ENCODE results near the gene TSPAN15. TPM values are rescaled to one million over a fixed set of nuclear protein-coding genes. Genes with fewer than 3 reads are reported as not detected.

TSPAN15 gene
- total RNA-seq, 1 experiment from 2014 or later = 108 TPM

GRCh38 chr10:69500864-69501468 lies 49.7 kb downstream of the TSPAN15 start:
- TF ChIP-seq EZH2 (IDR thresholded peaks at IDR 0.05; ENCODE audit: low read depth) = no peak
- Histone ChIP-seq H3K27me3 (ENCODE audit: insufficient read depth, low read depth) (no peaks in the 10 kb centered on the region), H3K4me2 (no peak overlapping the region), H3K79me2 (ENCODE audit: low read depth) (no peaks in the 10 kb centered on the region), H3K27ac (no peak overlapping the region), H3F3A (ENCODE audit: insufficient read depth, low read depth) (no peaks in the 10 kb centered on the region), H3K9me2 (ENCODE audit: insufficient read depth) (no peaks in the 10 kb centered on the region), H3K36me3 (ENCODE audit: low read depth) (0 out of 2 replicates have a peak, but pooled peaks cover 10% of the 10 kb centered on the region), H2AFZ (no peak overlapping the region), H3K4me1 (replicated peaks; ENCODE audit: insufficient read depth) (no peaks in the 10 kb centered on the region), H3K4me3 (no peak overlapping the region), H3K9me3 (ENCODE audit: insufficient read depth, low read depth) (no peaks in the 10 kb centered on the region), H4K20me1 (ENCODE audit: insufficient read depth) (peaks cover 4% of the 10 kb centered on the region; the same call in 1 of the 2 replicates)
- ChIA-PET POLR2A (ENCODE audit: unreplicated experiment) (no interaction called here), CTCF (no interaction called here)
- no TSS peak for BruUV-seq (replicated peaks)
- DNase-seq = no peak
- intact Hi-C loops (cut with micrococcal nuclease; ENCODE audit: unreplicated experiment) = no loop called here

GRCh38 chr10:69501657-69502056 lies 50.4 kb downstream of the TSPAN15 start:
- Histone ChIP-seq H3K36me3 (ENCODE audit: low read depth) (0 out of 2 replicates have a peak, but pooled peaks cover 10% of the 10 kb centered on the region), H3K4me3 (no peak overlapping the region), H3F3A (ENCODE audit: insufficient read depth, low read depth) (peaks cover under 1% of the 10 kb centered on the region; the same call in 1 of the 2 replicates), H3K4me1 (replicated peaks; ENCODE audit: insufficient read depth) (peaks cover 1% of the 10 kb centered on the region), H4K20me1 (ENCODE audit: insufficient read depth) (peaks cover 4% of the 10 kb centered on the region; the same call in 1 of the 2 replicates), H3K27me3 (ENCODE audit: insufficient read depth, low read depth) (no peaks in the 10 kb centered on the region), H3K79me2 (ENCODE audit: low read depth) (no peaks in the 10 kb centered on the region), H3K27ac (no peak overlapping the region), H2AFZ (no peak overlapping the region), H3K9me2 (ENCODE audit: insufficient read depth) (no peaks in the 10 kb centered on the region), H3K9me3 (ENCODE audit: insufficient read depth, low read depth) (no peaks in the 10 kb centered on the region), H3K4me2 (no peak overlapping the region)
- ChIA-PET POLR2A (ENCODE audit: unreplicated experiment) (no interaction called here), CTCF (no interaction called here)
- BruUV-seq (replicated peaks) = no TSS peak
- no peak for DNase-seq
- intact Hi-C loops (cut with micrococcal nuclease; ENCODE audit: unreplicated experiment) = no loop called here
- TF ChIP-seq EZH2 (IDR thresholded peaks at IDR 0.05; ENCODE audit: low read depth) (no peak), CTCF (conservative IDR thresholded peaks at IDR 0.05) (no peak)

GRCh38 chr10:69502589-69502988 lies 51.3 kb downstream of the TSPAN15 start:
- BruUV-seq (replicated peaks) = no TSS peak
- peaks cover 4% of the 10 kb centered on the region; the same call in 1 of the 2 replicates for H4K20me1 ChIP-seq (ENCODE audit: insufficient read depth)
- intact Hi-C loops (cut with micrococcal nuclease; ENCODE audit: unreplicated experiment) = no loop called here

More at GRCh38 chr10:69502589-69502988, 51.3 kb downstream of the TSPAN15 start:
- CTCF ChIA-PET = no interaction called here
- H3K9me2 ChIP-seq (ENCODE audit: insufficient read depth) = no peaks in the 10 kb centered on the region
- POLR2A ChIA-PET (ENCODE audit: unreplicated experiment) = no interaction called here
- H2AFZ ChIP-seq = no peak overlapping the region
- H3K79me2 ChIP-seq (ENCODE audit: low read depth) = no peaks in the 10 kb centered on the region
- no peak overlapping the region for H3K4me2 ChIP-seq
- H3K27me3 ChIP-seq (ENCODE audit: insufficient read depth, low read depth) = no peaks in the 10 kb centered on the region
- no peaks in the 10 kb centered on the region for H3K9me3 ChIP-seq (ENCODE audit: insufficient read depth, low read depth)
- 0 out of 2 replicates have a peak, but pooled peaks cover 10% of the 10 kb centered on the region for H3K36me3 ChIP-seq (ENCODE audit: low read depth)
- H3K4me1 ChIP-seq (replicated peaks; ENCODE audit: insufficient read depth) = peaks cover 11% of the 10 kb centered on the region
- no peak overlapping the region for H3K27ac ChIP-seq
- no peak overlapping the region for H3K4me3 ChIP-seq
- peaks cover 7% of the 10 kb centered on the region; the same call in 1 of the 2 replicates for H3F3A ChIP-seq (ENCODE audit: insufficient read depth, low read depth)
- DNase-seq = no peak
- TF ChIP-seq CTCF (conservative IDR thresholded peaks at IDR 0.05) (no peak), EZH2 (IDR thresholded peaks at IDR 0.05; ENCODE audit: low read depth) (no peak)
